Skeletal muscle tissue (tissue), 4 donors: Measurements from ENCODE around the gene KTN1. TPM values are rescaled to one million over a fixed set of nuclear protein-coding genes. Genes with fewer than 3 reads are reported as not detected.

ENCODE experiments used
- H3K27ac ChIP-seq: one replicate; pipeline ENCODE4 v1.7.0; 2013; ENCODE audit warnings: mild to moderate bottlenecking, low read depth, low read length, inconsistent platforms
- H3K27me3 ChIP-seq, 3 donors: one replicate each; pipeline ENCODE4 v1.7.0; 2013; ENCODE audit warnings: low read length in 3 of 3; ENCODE audit not compliant: control insufficient read depth in 3 of 3, insufficient read depth in 3 of 3
- H3K36me3 ChIP-seq, 3 donors: one replicate each; pipeline ENCODE4 v1.7.0; 2013; ENCODE audit warnings: low read length in 3 of 3; ENCODE audit not compliant: control insufficient read depth in 3 of 3, insufficient read depth in 3 of 3
- H3K4me1 ChIP-seq, 3 donors: one replicate each; pipeline ENCODE4 v1.7.0; 2013; ENCODE audit warnings: low read length in 3 of 3, mild to moderate bottlenecking in 3 of 3; ENCODE audit not compliant: control insufficient read depth in 3 of 3, insufficient read depth in 3 of 3
- H3K4me3 ChIP-seq, 3 donors: one replicate each; pipeline ENCODE4 v1.7.0; 2013; ENCODE audit warnings: low read length in 3 of 3
- H3K9ac ChIP-seq, 3 donors: one replicate each; pipeline ENCODE4 v1.7.0; 2013; ENCODE audit warnings: low read length in 3 of 3, mild to moderate bottlenecking in 3 of 3, moderate library complexity in 2 of 3, low read depth in 1 of 3
- H3K9me3 ChIP-seq, 3 donors: one replicate each; pipeline ENCODE4 v1.7.0; 2013; ENCODE audit warnings: low read length in 3 of 3; ENCODE audit not compliant: control insufficient read depth in 3 of 3
- total RNA-seq: library from RNA; depleted of rRNA; stranded (reverse); fragments of >200 nt; gene quantifications from one replicate; pipeline ENCODE4 v1.2.3, GENCODE V29; 2014
- donor health status: Osteomylitis.

KTN1 gene
- total RNA-seq, 1 donor from 2014 or later = 72.0 TPM

- no peaks in the 10 kb centered on the region for H3K36me3 ChIP-seq
- no peaks in the 10 kb centered on the region for H3K9me3 ChIP-seq
- H3K4me3 ChIP-seq = no peak overlapping the region
- H3K9ac ChIP-seq = no peak overlapping the region
- peaks cover 51 to 63% (median 54%) of the 10 kb centered on the region in 3 donors for H3K4me1 ChIP-seq
- H3K27ac ChIP-seq = no peak overlapping the region
- no peaks in the 10 kb centered on the region for H3K27me3 ChIP-seq
Measured at GRCh38 chr14:55587847-55588246, 7.8 kb downstream of the KTN1 start.

GRCh38 chr14:55588259-55588699 lies 8.3 kb downstream of the KTN1 start:
- Histone ChIP-seq H3K4me3 (no peak overlapping the region), H3K27ac (no peak overlapping the region), H3K9ac (no peak overlapping the region), H3K27me3 (no peaks in the 10 kb centered on the region), H3K4me1 (peaks cover 49 to 58% (median 52%) of the 10 kb centered on the region in 3 donors), H3K9me3 (no peaks in the 10 kb centered on the region), H3K36me3 (no peaks in the 10 kb centered on the region)

GRCh38 chr14:55589171-55589570 lies 9.2 kb downstream of the KTN1 start:
- Histone ChIP-seq H3K4me3 (no peak overlapping the region), H3K27ac (no peak overlapping the region), H3K36me3 (no peaks in the 10 kb centered on the region), H3K9me3 (no peaks in the 10 kb centered on the region), H3K9ac (no peak overlapping the region), H3K27me3 (no peaks in the 10 kb centered on the region), H3K4me1 (peaks cover 44 to 55% (median 52%) of the 10 kb centered on the region in 3 donors)

GRCh38 chr14:55592436-55592835 lies 12.4 kb downstream of the KTN1 start:
- Histone ChIP-seq H3K9me3 (no peaks in the 10 kb centered on the region), H3K4me1 (peaks cover 23 to 35% (median 24%) of the 10 kb centered on the region in 3 donors), H3K4me3 (no peak overlapping the region), H3K27me3 (no peaks in the 10 kb centered on the region), H3K27ac (no peak overlapping the region), H3K9ac (no peak overlapping the region), H3K36me3 (no peaks in the 10 kb centered on the region)

- no peak overlapping the region for H3K9ac ChIP-seq
- no peaks in the 10 kb centered on the region for H3K27me3 ChIP-seq
- H3K9me3 ChIP-seq = no peaks in the 10 kb centered on the region
- no peak overlapping the region for H3K27ac ChIP-seq
- peaks cover 15 to 22% (median 18%) of the 10 kb centered on the region in 3 donors for H3K4me1 ChIP-seq
- H3K4me3 ChIP-seq = no peak overlapping the region
- H3K36me3 ChIP-seq = no peaks in the 10 kb centered on the region
Measured at GRCh38 chr14:55593698-55594097, 13.7 kb downstream of the KTN1 start.

- H3K4me3 ChIP-seq = no peak overlapping the region
- peaks cover 10 to 16% (median 15%) of the 10 kb centered on the region in 3 donors for H3K4me1 ChIP-seq
- H3K9ac ChIP-seq = no peak overlapping the region
- H3K36me3 ChIP-seq = no peaks in the 10 kb centered on the region
- no peaks in the 10 kb centered on the region for H3K9me3 ChIP-seq
- no peak overlapping the region for H3K27ac ChIP-seq
- no peaks in the 10 kb centered on the region for H3K27me3 ChIP-seq
Measured at GRCh38 chr14:55599250-55599879, 19.4 kb downstream of the KTN1 start.

GRCh38 chr14:55600784-55601561 lies 21.0 kb downstream of the KTN1 start:
- Histone ChIP-seq H3K4me3 (no peak overlapping the region), H3K9me3 (no peaks in the 10 kb centered on the region), H3K36me3 (no peaks in the 10 kb centered on the region), H3K4me1 (peaks cover 12 to 15% (median 14%) of the 10 kb centered on the region in 3 donors), H3K9ac (no peak overlapping the region), H3K27me3 (no peaks in the 10 kb centered on the region), H3K27ac (no peak overlapping the region)

GRCh38 chr14:55603401-55603953 lies 23.5 kb downstream of the KTN1 start:
- peaks cover 16 to 19% (median 18%) of the 10 kb centered on the region in 3 donors for H3K4me1 ChIP-seq
- H3K27ac ChIP-seq = peak overlapping the region; percentile 13
- H3K9me3 ChIP-seq = no peaks in the 10 kb centered on the region
- no peaks in the 10 kb centered on the region for H3K27me3 ChIP-seq
- H3K9ac ChIP-seq = peak overlapping the region in 1 of 3 donors; percentile 35
- peak overlapping the region in 1 of 3 donors; percentile 45 for H3K4me3 ChIP-seq
- no peaks in the 10 kb centered on the region for H3K36me3 ChIP-seq

GRCh38 chr14:55604488-55604887 lies 24.5 kb downstream of the KTN1 start:
- H3K9me3 ChIP-seq = no peaks in the 10 kb centered on the region
- H3K4me3 ChIP-seq = no peak overlapping the region
- H3K4me1 ChIP-seq = peaks cover 18 to 20% (median 19%) of the 10 kb centered on the region in 3 donors
- H3K9ac ChIP-seq = no peak overlapping the region
- no peaks in the 10 kb centered on the region for H3K36me3 ChIP-seq
- H3K27me3 ChIP-seq = no peaks in the 10 kb centered on the region
- H3K27ac ChIP-seq = peak overlapping the region; percentile 1

GRCh38 chr14:55604900-55605418 lies 25.0 kb downstream of the KTN1 start:
- no peak overlapping the region for H3K4me3 ChIP-seq
- peaks cover 21% of the 10 kb centered on the region in 3 donors for H3K4me1 ChIP-seq

More at GRCh38 chr14:55604900-55605418, 25.0 kb downstream of the KTN1 start:
- no peaks in the 10 kb centered on the region for H3K27me3 ChIP-seq
- no peaks in the 10 kb centered on the region for H3K36me3 ChIP-seq
- no peak overlapping the region for H3K9ac ChIP-seq
- H3K9me3 ChIP-seq = no peaks in the 10 kb centered on the region
- H3K27ac ChIP-seq = peak overlapping the region; percentile 1
